ENCODE data around the gene OCA2.

Gene OCA2

DNA sequence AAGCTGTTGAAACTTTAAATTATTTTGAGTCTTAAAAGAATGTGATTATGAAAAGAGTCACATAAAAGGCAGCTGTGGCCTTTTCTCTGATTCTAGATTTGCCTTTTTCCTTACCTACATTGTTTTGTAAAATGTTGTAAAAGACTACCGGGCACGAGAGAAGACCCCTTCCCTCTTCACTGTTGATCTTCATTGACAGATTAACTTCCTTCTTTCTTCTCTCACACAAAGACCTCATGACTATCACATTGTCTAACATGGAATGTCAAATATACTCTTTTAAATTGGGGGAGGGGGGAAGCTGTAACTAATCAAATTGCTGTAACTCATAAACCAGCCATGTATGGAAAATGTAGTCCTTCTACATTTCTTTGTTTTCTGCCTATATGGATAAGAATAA is 68.3 kb downstream of the OCA2 start:
- no peak overlapping the region for H3K4me3 ChIP-seq (ENCODE audit: low read depth, low read length)
- TF ChIP-seq, protein P1, sequence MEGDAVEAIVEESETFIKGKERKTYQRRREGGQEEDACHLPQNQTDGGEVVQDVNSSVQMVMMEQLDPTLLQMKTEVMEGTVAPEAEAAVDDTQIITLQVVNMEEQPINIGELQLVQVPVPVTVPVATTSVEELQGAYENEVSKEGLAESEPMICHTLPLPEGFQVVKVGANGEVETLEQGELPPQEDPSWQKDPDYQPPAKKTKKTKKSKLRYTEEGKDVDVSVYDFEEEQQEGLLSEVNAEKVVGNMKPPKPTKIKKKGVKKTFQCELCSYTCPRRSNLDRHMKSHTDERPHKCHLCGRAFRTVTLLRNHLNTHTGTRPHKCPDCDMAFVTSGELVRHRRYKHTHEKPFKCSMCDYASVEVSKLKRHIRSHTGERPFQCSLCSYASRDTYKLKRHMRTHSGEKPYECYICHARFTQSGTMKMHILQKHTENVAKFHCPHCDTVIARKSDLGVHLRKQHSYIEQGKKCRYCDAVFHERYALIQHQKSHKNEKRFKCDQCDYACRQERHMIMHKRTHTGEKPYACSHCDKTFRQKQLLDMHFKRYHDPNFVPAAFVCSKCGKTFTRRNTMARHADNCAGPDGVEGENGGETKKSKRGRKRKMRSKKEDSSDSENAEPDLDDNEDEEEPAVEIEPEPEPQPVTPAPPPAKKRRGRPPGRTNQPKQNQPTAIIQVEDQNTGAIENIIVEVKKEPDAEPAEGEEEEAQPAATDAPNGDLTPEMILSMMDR (IDR thresholded peaks at IDR 0.05; ENCODE audit: borderline replicate concordance, insufficient read depth, low read depth, low read length): no peak

DNA sequence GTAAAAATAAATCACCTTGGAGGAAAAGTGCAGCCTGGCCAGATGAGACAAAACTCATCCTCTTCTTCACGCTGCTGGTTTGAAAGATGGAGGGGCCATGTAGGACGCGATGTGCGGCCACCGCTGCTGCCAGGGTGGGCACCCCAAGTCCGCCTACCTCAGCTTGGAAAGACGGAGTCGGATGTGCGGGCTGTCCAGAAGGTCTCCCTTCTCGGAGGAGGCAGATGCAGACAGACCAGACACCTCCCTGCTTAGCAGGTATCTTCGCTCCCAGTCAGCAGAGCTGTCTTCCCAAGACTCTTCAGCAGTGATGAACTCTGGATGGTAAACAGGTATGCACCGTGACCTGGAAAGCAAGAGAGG is 71.4 kb downstream of the OCA2 start:
- TF ChIP-seq, protein P1 (IDR thresholded peaks at IDR 0.05; ENCODE audit: borderline replicate concordance, insufficient read depth, low read depth, low read length): no peak
- H3K4me3 ChIP-seq (ENCODE audit: low read depth, low read length): no peak overlapping the region

DNA sequence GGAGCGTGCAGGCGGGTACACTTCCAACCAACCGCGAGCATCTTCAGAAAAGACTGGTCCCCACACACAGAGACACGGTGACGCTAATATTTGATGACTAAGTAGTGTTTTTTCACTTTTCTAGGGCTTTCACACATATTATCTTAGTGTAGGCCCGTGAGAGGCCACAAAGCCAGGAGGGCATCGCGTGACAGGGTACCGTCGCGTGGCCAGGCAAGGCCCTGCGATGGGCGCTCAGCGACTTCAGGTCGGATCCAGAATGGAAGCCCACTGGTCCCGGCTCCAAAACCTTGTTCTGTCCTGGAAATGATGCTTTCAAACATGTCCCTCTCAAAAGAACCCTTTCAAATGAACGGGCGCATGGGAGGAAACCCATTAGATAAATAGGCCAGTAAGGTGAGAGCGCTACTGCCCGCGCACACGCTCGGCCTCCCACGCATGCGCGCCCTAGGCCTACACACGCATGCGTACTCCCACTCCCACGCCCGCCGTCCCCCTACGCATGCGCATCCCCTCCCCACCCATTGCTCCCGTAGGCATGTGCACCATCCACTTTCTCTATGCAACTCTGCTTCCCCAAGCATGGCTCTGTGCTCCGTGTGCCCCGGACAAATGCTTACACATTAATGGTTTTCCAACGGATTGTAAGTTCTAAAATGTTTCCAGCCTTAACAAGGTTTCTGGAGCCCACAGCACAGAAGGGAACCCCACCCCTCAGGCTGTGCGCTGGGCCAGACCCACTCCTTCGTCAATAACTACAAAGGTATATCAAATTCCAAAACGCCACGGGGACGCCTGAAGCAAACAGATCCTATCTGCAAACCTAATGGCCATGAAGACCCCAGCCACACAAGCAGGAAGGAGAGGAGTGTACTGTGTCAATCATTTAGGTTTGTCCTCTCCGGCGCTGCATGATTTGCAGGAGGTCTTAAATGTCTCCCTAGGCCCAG is 72.1 kb downstream of the OCA2 start:
- H3K4me3 ChIP-seq (ENCODE audit: low read depth, low read length): no peak overlapping the region
- TF ChIP-seq, protein P1 (IDR thresholded peaks at IDR 0.05; ENCODE audit: borderline replicate concordance, insufficient read depth, low read depth, low read length): no peak

GRCh38 chr15:28026221-28026620 is 72.9 kb downstream of the OCA2 start:
- TF ChIP-seq, protein P1 (IDR thresholded peaks at IDR 0.05; ENCODE audit: borderline replicate concordance, insufficient read depth, low read depth, low read length): no peak
- no peak overlapping the region for H3K4me3 ChIP-seq (ENCODE audit: low read depth, low read length)

GRCh38 chr15:28025413-28025812 is 73.7 kb downstream of the OCA2 start:
- TF ChIP-seq, protein P1 (IDR thresholded peaks at IDR 0.05; ENCODE audit: borderline replicate concordance, insufficient read depth, low read depth, low read length): no peak

GRCh38 chr15:28024889-28025250 is 74.2 kb downstream of the OCA2 start:
- TF ChIP-seq, protein P1 (IDR thresholded peaks at IDR 0.05; ENCODE audit: borderline replicate concordance, insufficient read depth, low read depth, low read length): no peak
- H3K4me3 ChIP-seq (ENCODE audit: low read depth, low read length): no peak overlapping the region

More at GRCh38 chr15:28025413-28025812, 73.7 kb downstream of the OCA2 start:
- H3K4me3 ChIP-seq (ENCODE audit: low read depth, low read length): no peak overlapping the region
